GM06990 (cell line): ENCODE data around the gene COASY.
A peak's percentile ranks its signal among the peaks of the same experiment; 100 is the strongest.

Experiments
- DNase-seq: peaks from one replicate; pipeline ENCODE4 v3.0.0-alpha.2; 2011; ENCODE audit not compliant: insufficient read length; ENCODE audit errors: extremely low read depth
- H3K27me3 ChIP-seq: replicated peaks from 2 replicates; pipeline ENCODE4 v1.6.0; 2011; ENCODE audit warnings: low read length; ENCODE audit not compliant: control insufficient read depth, insufficient read depth
- H3K36me3 ChIP-seq: 2 replicates; pipeline ENCODE4 v1.5.1; 2011; ENCODE audit warnings: low read length; ENCODE audit not compliant: control insufficient read depth, insufficient read depth
- H3K4me3 ChIP-seq: replicated peaks from 2 replicates; pipeline ENCODE4 v1.5.1; 2011; ENCODE audit warnings: low read depth, mild to moderate bottlenecking, control low read depth, low read length
- TF ChIP-seq, protein P1 (sequence below): IDR thresholded peaks from 2 replicates; pipeline ENCODE4 v1.5.1; 2011; ENCODE audit warnings: low read length, control low read depth, mild to moderate bottlenecking, inconsistent platforms; ENCODE audit not compliant: insufficient read depth, poor library complexity, severe bottlenecking

Gene COASY

DNA sequence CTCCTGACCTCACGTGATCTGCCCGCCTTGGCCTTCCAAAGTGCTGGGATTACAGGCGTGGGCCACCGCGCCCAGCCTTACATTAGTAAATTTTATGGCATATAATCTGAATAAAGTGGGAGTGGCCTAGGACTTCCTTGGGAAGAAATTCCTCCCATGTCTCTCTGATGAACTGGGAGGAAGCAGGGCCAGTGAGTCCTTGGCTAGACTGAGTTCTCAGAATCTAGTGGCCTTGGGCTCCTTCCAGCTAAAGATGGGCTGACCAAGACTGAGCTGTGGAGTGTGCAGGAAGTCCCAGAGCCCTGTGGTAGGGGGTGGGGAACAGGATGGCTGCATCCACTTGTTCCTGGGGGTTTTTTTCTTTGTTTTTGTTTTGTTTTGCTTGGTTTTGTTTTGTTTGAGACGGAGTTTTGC, 35.9 kb upstream of the COASY start:
- TF ChIP-seq, protein P1, sequence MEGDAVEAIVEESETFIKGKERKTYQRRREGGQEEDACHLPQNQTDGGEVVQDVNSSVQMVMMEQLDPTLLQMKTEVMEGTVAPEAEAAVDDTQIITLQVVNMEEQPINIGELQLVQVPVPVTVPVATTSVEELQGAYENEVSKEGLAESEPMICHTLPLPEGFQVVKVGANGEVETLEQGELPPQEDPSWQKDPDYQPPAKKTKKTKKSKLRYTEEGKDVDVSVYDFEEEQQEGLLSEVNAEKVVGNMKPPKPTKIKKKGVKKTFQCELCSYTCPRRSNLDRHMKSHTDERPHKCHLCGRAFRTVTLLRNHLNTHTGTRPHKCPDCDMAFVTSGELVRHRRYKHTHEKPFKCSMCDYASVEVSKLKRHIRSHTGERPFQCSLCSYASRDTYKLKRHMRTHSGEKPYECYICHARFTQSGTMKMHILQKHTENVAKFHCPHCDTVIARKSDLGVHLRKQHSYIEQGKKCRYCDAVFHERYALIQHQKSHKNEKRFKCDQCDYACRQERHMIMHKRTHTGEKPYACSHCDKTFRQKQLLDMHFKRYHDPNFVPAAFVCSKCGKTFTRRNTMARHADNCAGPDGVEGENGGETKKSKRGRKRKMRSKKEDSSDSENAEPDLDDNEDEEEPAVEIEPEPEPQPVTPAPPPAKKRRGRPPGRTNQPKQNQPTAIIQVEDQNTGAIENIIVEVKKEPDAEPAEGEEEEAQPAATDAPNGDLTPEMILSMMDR = no peak
- Histone ChIP-seq H3K4me3 (no peak overlapping the region), H3K27me3 (no peaks in the 10 kb centered on the region), H3K36me3 (peaks cover 16% of the 10 kb centered on the region)
- DNase-seq = no peak

GRCh38 chr17:42527932-42528331, 34.0 kb upstream of the COASY start:
- DNase-seq = no peak
- TF ChIP-seq, protein P1 = no peak
- Histone ChIP-seq H3K4me3 (no peak overlapping the region), H3K36me3 (no peaks in the 10 kb centered on the region), H3K27me3 (no peaks in the 10 kb centered on the region)

DNA sequence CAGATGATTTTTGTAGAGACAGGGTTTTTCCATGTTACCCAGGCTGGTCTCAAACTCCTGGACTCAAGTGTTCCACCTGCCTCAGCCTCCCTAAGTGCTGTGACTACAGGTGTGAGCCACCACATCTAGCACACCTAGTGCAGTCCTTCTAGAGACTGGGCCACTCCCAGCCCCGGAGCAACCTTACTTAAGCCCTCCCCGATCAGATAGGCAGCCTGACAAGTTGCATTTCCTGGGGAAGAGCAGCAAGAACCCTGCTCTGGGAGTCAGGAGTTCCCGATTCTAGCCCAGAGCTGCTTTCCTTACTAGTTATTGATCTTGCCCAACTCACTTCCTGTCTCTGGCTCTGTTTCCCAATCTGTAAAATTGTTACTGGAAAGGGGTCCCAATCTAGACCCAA, 32.9 kb upstream of the COASY start:
- no peak overlapping the region for H3K4me3 ChIP-seq

GRCh38 chr17:42530952-42531454, 30.9 kb upstream of the COASY start:
- Histone ChIP-seq H3K27me3 (no peaks in the 10 kb centered on the region), H3K36me3 (no peaks in the 10 kb centered on the region), H3K4me3 (no peak overlapping the region)
- no peak for DNase-seq
- TF ChIP-seq, protein P1 = no peak

More for the DNA sequence above, 32.9 kb upstream of the COASY start:
- Histone ChIP-seq H3K36me3 (no peaks in the 10 kb centered on the region), H3K27me3 (no peaks in the 10 kb centered on the region)
- TF ChIP-seq, protein P1 = no peak
- DNase-seq = no peak

DNA sequence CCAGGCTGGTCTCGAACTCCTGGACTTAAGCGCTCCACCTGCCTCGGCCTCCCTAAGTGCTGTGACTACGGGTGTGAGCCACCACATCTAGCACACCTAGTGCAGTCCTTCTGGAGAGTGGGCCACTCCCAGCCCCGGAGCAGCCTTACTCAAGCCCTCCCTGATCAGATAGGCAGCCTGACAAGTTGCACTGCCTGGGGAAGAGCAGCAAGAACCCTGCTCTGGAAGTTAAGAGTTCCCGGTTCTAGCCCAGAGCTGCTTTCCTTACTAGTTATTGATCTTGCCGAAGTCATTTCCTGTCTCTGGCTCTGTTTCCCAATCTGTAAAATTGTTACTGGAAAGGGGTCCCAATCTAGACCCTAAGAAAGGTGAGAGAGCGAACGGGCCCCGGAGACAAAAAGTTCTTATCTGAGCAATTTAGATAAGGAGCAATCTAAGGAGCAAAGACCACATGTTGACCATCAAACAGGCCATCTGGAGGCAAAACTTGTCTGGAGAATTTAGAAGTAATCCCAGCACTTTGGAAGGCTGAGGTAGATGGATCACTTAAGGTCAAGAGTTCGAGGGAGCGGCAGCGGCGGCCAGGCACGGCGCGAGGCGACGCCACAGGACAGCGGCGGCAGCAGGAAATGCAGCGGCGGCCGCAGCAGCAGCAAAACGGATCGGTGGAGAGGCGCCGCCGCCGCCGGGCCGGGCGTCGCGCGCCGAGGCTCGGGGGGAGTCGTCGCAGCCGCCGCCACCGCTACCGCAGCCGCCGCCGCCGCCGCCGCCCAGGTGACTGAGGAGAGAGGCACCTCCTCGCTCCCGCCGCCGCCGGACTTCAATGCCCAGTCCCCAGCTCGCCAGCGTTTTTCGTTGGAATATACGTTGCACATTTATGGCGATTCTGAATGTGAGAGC, 30.2 kb upstream of the COASY start:
- Histone ChIP-seq H3K36me3 (no peaks in the 10 kb centered on the region), H3K4me3 (peak overlapping the region; percentile 62), H3K27me3 (no peaks in the 10 kb centered on the region)
- TF ChIP-seq, protein P1 = peak; percentile 36
- peak; percentile 78 for DNase-seq
